ENCODE results near the gene VRK1.
A peak's percentile ranks its signal among the peaks of the same experiment; 100 is the strongest.

VRK1 gene

GRCh38 chr14:96808619-96809406 lies 11.6 kb downstream of the VRK1 start:
- Histone ChIP-seq H3K27ac (replicated peaks) (no peak overlapping the region), H3K27me3 (ENCODE audit: insufficient read depth, poor library complexity, severe bottlenecking) (no peaks in the 10 kb centered on the region), H3K4me3 (replicated peaks; ENCODE audit: insufficient read depth, low read length) (no peak overlapping the region)
- DNase-seq (ENCODE audit: low read depth in 1 of 2, low spot score in 1 of 2), result no peak
- TF ChIP-seq GABPA (IDR thresholded peaks at IDR 0.05; ENCODE audit: low read depth) (no peak), POLR2AphosphoS5 (IDR thresholded peaks at IDR 0.05; ENCODE audit: low read depth) (no peak), SPI1 (IDR thresholded peaks at IDR 0.05; ENCODE audit: borderline replicate concordance, low read depth) (no peak), CTCF (IDR thresholded peaks at IDR 0.05; ENCODE audit: insufficient read depth, low read length) (no peak), REST (IDR thresholded peaks at IDR 0.05; ENCODE audit: insufficient replicate concordance, low read depth) (no peak)

GRCh38 chr14:96811265-96811664 lies 14.1 kb downstream of the VRK1 start:
- no peak overlapping the region for H3K27ac ChIP-seq (replicated peaks)
- H3K4me3 ChIP-seq (replicated peaks; ENCODE audit: insufficient read depth, low read length), result no peak overlapping the region
- TF ChIP-seq SPI1 (IDR thresholded peaks at IDR 0.05; ENCODE audit: borderline replicate concordance, low read depth) (no peak), CTCF (IDR thresholded peaks at IDR 0.05; ENCODE audit: insufficient read depth, low read length) (no peak), POLR2AphosphoS5 (IDR thresholded peaks at IDR 0.05; ENCODE audit: low read depth) (no peak), GABPA (IDR thresholded peaks at IDR 0.05; ENCODE audit: low read depth) (no peak), REST (IDR thresholded peaks at IDR 0.05; ENCODE audit: insufficient replicate concordance, low read depth) (no peak)
- DNase-seq (ENCODE audit: low read depth in 1 of 2, low spot score in 1 of 2), result no peak
- H3K27me3 ChIP-seq (ENCODE audit: insufficient read depth, poor library complexity, severe bottlenecking), result no peaks in the 10 kb centered on the region

- no peak for TF ChIP-seq SPI1 (IDR thresholded peaks at IDR 0.05; ENCODE audit: borderline replicate concordance, low read depth)
- no peak for DNase-seq (ENCODE audit: low read depth in 1 of 2, low spot score in 1 of 2)
- Histone ChIP-seq H3K27me3 (ENCODE audit: insufficient read depth, poor library complexity, severe bottlenecking) (no peaks in the 10 kb centered on the region), H3K4me3 (replicated peaks; ENCODE audit: insufficient read depth, low read length) (no peak overlapping the region), H3K27ac (replicated peaks) (no peak overlapping the region)
Observed at GRCh38 chr14:96811985-96812667, 14.9 kb downstream of the VRK1 start.

GRCh38 chr14:96816281-96816680 lies 19.1 kb downstream of the VRK1 start:
- Histone ChIP-seq H3K27me3 (ENCODE audit: insufficient read depth, poor library complexity, severe bottlenecking) (no peaks in the 10 kb centered on the region), H3K4me3 (replicated peaks; ENCODE audit: insufficient read depth, low read length) (no peak overlapping the region), H3K27ac (replicated peaks) (peak overlapping the region; percentile 29; the same call in 1 of the 2 replicates)
- TF ChIP-seq GABPA (IDR thresholded peaks at IDR 0.05; ENCODE audit: low read depth), result no peak
- no peak for TF ChIP-seq REST (IDR thresholded peaks at IDR 0.05; ENCODE audit: insufficient replicate concordance, low read depth)
- no peak for TF ChIP-seq CTCF (IDR thresholded peaks at IDR 0.05; ENCODE audit: insufficient read depth, low read length)
- TF ChIP-seq POLR2AphosphoS5 (IDR thresholded peaks at IDR 0.05; ENCODE audit: low read depth), result no peak
- no peak for TF ChIP-seq SPI1 (IDR thresholded peaks at IDR 0.05; ENCODE audit: borderline replicate concordance, low read depth)
- peak; percentile 74 to 84 for DNase-seq (ENCODE audit: low read depth in 1 of 2, low spot score in 1 of 2)

Data from HL-60 (cell line).